Stimulated activated CD8-positive, alpha-beta memory T cell treated with anti-CD3 and anti-CD28 coated beads, Interleukin-4, amount 100 ng/mL, for 24 hours (primary cell): Measurements from ENCODE around the gene DNAH3.
"Not testable (repeated sequence)": the region's sequence is repeated elsewhere in the genome, so short reads cannot be mapped to it uniquely, and the experiment has no call there.

Source experiments
- DNase-seq: peaks from one replicate; pipeline ENCODE4 v3.0.0-alpha.2; 2020; ENCODE audit warnings: low read depth

DNAH3 gene

GRCh38 chr16:21150375-21151001, at the start of gene DNAH3:
Gene DNAH3, minus strand, starts transcription at chr16:21150846. Its CDS starts 527 bp downstream, at chr16:21150319.
- no peak for DNase-seq

GRCh38 chr16:21199607-21200218, 49.1 kb upstream of the DNAH3 start:
- no peak for DNase-seq

GRCh38 chr16:21197621-21198020, 47.0 kb upstream of the DNAH3 start:
- DNase-seq: no peak

GRCh38 chr16:21197112-21197511, 46.5 kb upstream of the DNAH3 start:
- no peak for DNase-seq

GRCh38 chr16:21195330-21195729, 44.7 kb upstream of the DNAH3 start:
- DNase-seq: not testable (repeated sequence)

GRCh38 chr16:21194771-21195301, 44.2 kb upstream of the DNAH3 start:
- DNase-seq: no peak

GRCh38 chr16:21192991-21193390, 42.3 kb upstream of the DNAH3 start:
- DNase-seq: no peak

- DNase-seq: no peak
Observed at GRCh38 chr16:21190599-21190998, 40.0 kb upstream of the DNAH3 start.

GRCh38 chr16:21190013-21190412, 39.4 kb upstream of the DNAH3 start:
- DNase-seq: no peak

- no peak for DNase-seq
Observed at GRCh38 chr16:21189311-21189710, 38.7 kb upstream of the DNAH3 start.

GRCh38 chr16:21186326-21186691, 35.7 kb upstream of the DNAH3 start:
- DNase-seq: no peak

GRCh38 chr16:21185659-21186325, 35.1 kb upstream of the DNAH3 start:
- no peak for DNase-seq

GRCh38 chr16:21184834-21185233, 34.2 kb upstream of the DNAH3 start:
- peak; percentile 3 for DNase-seq

- no peak for DNase-seq
Observed at GRCh38 chr16:21183995-21184394, 33.3 kb upstream of the DNAH3 start.

- DNase-seq: no peak
Observed at GRCh38 chr16:21179983-21180365, 29.3 kb upstream of the DNAH3 start.

- no peak for DNase-seq
Observed at GRCh38 chr16:21179126-21179982, 28.7 kb upstream of the DNAH3 start.

GRCh38 chr16:21175397-21175796, 24.8 kb upstream of the DNAH3 start:
- DNase-seq: no peak

- no peak for DNase-seq
Observed at GRCh38 chr16:21172650-21173049, 22.0 kb upstream of the DNAH3 start.

- DNase-seq: not testable (repeated sequence)
Observed at GRCh38 chr16:21170116-21170515, 19.5 kb upstream of the DNAH3 start.

GRCh38 chr16:21169249-21169981, 18.8 kb upstream of the DNAH3 start:
- DNase-seq: no peak

GRCh38 chr16:21167929-21168602, 17.4 kb upstream of the DNAH3 start:
- no peak for DNase-seq
